Hepatocyte (in vitro differentiated cells): ENCODE results near the gene ST6GAL1.

Source experiments
- CTCF ChIP-seq: fragments of 200-600 bp; sonication (generic); IDR thresholded peaks from 2 replicates; pipeline ENCODE4 v1.5.1; 2016; ENCODE audit warnings: antibody characterized with exemption, mild to moderate bottlenecking; ENCODE audit not compliant: poor library complexity
- EZH2phosphoT487 ChIP-seq: fragments of 200-600 bp; sonication (generic); IDR thresholded peaks from one replicate; pipeline ENCODE4 v1.6.1; 2018; ENCODE audit warnings: antibody characterized with exemption, mild to moderate bottlenecking, low read depth, moderate library complexity; ENCODE audit not compliant: unreplicated experiment, severe bottlenecking

GRCh38 chr3:187042346-187042745 lies 112.0 kb downstream of the ST6GAL1 start:
- TF ChIP-seq CTCF (no peak), EZH2phosphoT487 (no peak)
